ENCODE data around the gene CD247. TPM values are rescaled to one million over a fixed set of nuclear protein-coding genes. Genes with fewer than 3 reads are reported as not detected.

The CD247 gene
- total RNA-seq, 1 experiment from 2014 or later = 0.97 TPM

DNA sequence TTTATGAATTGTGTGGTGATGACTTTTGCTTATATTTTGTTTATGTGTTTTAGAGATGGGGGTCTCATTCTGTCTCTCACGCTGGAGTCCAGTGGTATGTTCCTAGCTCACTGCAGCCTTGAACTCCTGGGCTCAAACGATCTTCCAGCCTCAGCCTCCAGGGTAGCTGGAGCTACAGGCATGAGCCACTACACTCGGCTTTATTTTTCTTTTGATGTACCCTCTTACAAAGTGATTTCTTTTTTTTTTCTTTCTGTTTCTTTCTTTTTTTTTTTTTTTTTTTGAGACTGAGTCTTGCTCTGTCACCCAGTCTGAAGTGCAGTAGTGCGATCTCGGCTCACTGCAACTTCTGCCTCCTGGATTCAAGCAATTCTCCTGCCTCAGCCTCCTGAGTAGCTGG, 46.8 kb downstream of the CD247 start:
- intact Hi-C loops (cut with micrococcal nuclease; ENCODE audit: unreplicated experiment) = no loop called here
- H3K4me3 Mint-ChIP-seq (ENCODE audit: low read depth, unreplicated experiment) = no peak overlapping the region
- no peak for DNase-seq
- H3K4me1 Mint-ChIP-seq (ENCODE audit: low read depth, unreplicated experiment) = no peaks in the 10 kb centered on the region
- peaks cover 14% of the 10 kb centered on the region for H3K27me3 Mint-ChIP-seq (ENCODE audit: unreplicated experiment)
- BruUV-seq (replicated peaks) = no TSS peak
- no peaks in the 10 kb centered on the region for H3K9me3 Mint-ChIP-seq (ENCODE audit: low read depth, unreplicated experiment)
- H3K36me3 Mint-ChIP-seq (ENCODE audit: insufficient read depth, unreplicated experiment) = no peaks in the 10 kb centered on the region
- CTCF ChIA-PET = interaction anchor here (1.1 kb wide), 1 partner anchor 9 kb away, joined by 3 read pairs; no protein-coding TSS in a partner anchor
- TF ChIP-seq, protein P1, sequence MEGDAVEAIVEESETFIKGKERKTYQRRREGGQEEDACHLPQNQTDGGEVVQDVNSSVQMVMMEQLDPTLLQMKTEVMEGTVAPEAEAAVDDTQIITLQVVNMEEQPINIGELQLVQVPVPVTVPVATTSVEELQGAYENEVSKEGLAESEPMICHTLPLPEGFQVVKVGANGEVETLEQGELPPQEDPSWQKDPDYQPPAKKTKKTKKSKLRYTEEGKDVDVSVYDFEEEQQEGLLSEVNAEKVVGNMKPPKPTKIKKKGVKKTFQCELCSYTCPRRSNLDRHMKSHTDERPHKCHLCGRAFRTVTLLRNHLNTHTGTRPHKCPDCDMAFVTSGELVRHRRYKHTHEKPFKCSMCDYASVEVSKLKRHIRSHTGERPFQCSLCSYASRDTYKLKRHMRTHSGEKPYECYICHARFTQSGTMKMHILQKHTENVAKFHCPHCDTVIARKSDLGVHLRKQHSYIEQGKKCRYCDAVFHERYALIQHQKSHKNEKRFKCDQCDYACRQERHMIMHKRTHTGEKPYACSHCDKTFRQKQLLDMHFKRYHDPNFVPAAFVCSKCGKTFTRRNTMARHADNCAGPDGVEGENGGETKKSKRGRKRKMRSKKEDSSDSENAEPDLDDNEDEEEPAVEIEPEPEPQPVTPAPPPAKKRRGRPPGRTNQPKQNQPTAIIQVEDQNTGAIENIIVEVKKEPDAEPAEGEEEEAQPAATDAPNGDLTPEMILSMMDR (IDR thresholded peaks at IDR 0.05; ENCODE audit: unreplicated experiment) = no peak
- H3K27ac Mint-ChIP-seq (ENCODE audit: unreplicated experiment) = no peak overlapping the region

DNA sequence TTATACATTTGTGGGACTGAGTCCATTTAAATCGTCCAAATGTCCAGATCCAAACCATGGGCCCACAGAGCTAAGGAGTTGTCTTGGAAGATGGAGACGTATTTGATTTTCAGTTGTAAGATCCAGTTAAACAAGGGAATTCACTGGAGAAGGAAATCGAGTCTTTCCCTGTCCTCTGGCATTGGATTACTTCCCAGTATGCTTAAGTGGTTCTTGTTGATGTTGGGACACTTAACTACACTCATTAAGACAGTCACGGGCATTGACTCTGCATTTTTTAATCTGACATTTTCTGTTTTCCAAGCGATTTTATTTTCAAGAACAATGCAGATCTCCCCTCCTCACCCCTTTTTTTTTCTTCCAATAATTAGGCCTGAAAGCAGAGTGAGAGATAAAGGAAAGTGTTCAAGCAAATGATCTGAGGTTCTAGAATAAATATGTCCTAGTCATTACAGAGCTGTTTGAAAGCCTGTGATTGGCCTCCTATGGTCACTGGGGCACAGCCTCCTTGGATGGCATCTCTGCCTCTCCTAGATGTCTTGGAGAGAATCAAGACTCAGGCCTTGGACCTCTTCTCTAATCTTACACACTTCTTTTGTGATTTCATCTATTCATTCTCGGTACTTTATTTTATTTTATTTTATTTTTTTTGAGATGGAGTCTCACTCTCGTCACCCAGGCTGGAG, 48.9 kb downstream of the CD247 start:
- no peaks in the 10 kb centered on the region for H3K9me3 Mint-ChIP-seq (ENCODE audit: low read depth, unreplicated experiment)
- H3K4me1 Mint-ChIP-seq (ENCODE audit: low read depth, unreplicated experiment) = no peaks in the 10 kb centered on the region
- H3K36me3 Mint-ChIP-seq (ENCODE audit: insufficient read depth, unreplicated experiment) = no peaks in the 10 kb centered on the region
- DNase-seq = no peak
- H3K27ac Mint-ChIP-seq (ENCODE audit: unreplicated experiment) = no peak overlapping the region
- TF ChIP-seq, protein P1 (IDR thresholded peaks at IDR 0.05; ENCODE audit: unreplicated experiment) = no peak
- H3K4me3 Mint-ChIP-seq (ENCODE audit: low read depth, unreplicated experiment) = no peak overlapping the region
- no TSS peak for BruUV-seq (replicated peaks)
- intact Hi-C loops (cut with micrococcal nuclease; ENCODE audit: unreplicated experiment) = no loop called here
- H3K27me3 Mint-ChIP-seq (ENCODE audit: unreplicated experiment) = peaks cover 13% of the 10 kb centered on the region
- CTCF ChIA-PET = no interaction called here

DNA sequence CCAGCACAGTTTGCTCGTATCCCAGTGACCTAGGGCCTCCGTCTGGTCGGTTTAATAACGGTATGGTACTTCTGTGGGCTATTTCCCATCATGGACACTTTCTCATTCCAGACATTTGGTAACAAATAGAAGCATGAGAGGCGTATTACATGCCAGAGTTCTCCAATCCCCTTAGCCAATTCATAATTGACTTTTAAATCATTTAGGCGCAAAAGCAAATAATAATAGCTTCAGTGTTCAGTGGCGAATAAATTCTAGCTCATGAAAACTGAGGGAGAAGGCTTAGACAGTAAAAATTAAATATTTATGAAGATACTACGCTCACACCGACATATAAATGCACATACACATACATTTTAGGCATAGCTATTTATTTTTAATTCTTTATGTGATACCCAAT, 50.6 kb downstream of the CD247 start:
- Mint-ChIP-seq H3K27me3 (ENCODE audit: unreplicated experiment) (no peaks in the 10 kb centered on the region), H3K4me3 (ENCODE audit: low read depth, unreplicated experiment) (no peak overlapping the region), H3K27ac (ENCODE audit: unreplicated experiment) (no peak overlapping the region), H3K9me3 (ENCODE audit: low read depth, unreplicated experiment) (no peaks in the 10 kb centered on the region), H3K4me1 (ENCODE audit: low read depth, unreplicated experiment) (no peaks in the 10 kb centered on the region), H3K36me3 (ENCODE audit: insufficient read depth, unreplicated experiment) (no peaks in the 10 kb centered on the region)
- no TSS peak for BruUV-seq (replicated peaks)
- TF ChIP-seq, protein P1 (IDR thresholded peaks at IDR 0.05; ENCODE audit: unreplicated experiment) = no peak
- intact Hi-C loops (cut with micrococcal nuclease; ENCODE audit: unreplicated experiment) = no loop called here
- DNase-seq = no peak
- CTCF ChIA-PET = no interaction called here

DNA sequence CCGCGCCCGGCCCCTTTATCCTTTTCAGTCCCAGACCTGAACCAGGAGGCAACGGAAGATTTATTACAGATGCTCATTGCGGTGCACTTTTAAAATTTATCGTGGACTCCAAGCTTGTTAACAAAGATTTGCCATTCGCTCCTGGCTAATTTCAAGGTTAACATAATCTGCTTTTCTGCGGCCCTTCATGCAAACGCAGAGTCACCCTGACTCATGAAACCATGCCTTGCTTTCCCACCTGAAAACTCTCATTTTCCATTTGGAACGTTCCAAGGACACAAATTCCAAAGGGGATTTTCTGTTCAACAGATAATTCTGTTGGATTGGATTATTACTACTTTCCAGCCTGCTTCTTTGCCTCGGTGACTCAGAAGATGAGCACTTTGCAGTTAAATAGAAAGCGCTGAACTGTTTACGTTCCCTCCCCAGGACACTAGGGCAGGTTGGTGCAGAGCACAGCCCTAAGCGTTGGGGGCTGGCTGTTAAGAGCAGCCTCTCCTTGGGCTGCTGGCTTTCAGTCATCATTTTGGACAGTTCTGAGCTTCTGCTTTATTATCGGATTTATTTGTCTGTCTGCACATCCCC, 51.1 kb downstream of the CD247 start:
- Mint-ChIP-seq H3K9me3 (ENCODE audit: low read depth, unreplicated experiment) (no peaks in the 10 kb centered on the region), H3K36me3 (ENCODE audit: insufficient read depth, unreplicated experiment) (no peaks in the 10 kb centered on the region), H3K4me3 (ENCODE audit: low read depth, unreplicated experiment) (no peak overlapping the region), H3K27me3 (ENCODE audit: unreplicated experiment) (no peaks in the 10 kb centered on the region), H3K4me1 (ENCODE audit: low read depth, unreplicated experiment) (no peaks in the 10 kb centered on the region), H3K27ac (ENCODE audit: unreplicated experiment) (no peak overlapping the region)
- intact Hi-C loops (cut with micrococcal nuclease; ENCODE audit: unreplicated experiment) = no loop called here
- BruUV-seq (replicated peaks) = no TSS peak
- TF ChIP-seq, protein P1 (IDR thresholded peaks at IDR 0.05; ENCODE audit: unreplicated experiment) = no peak
- DNase-seq = no peak
- CTCF ChIA-PET = interaction anchor here (0.6 to 1.3 kb wide), 2 partner anchors 13 to 249 kb away, joined by 3 to 4 read pairs; no protein-coding TSS in a partner anchor
